CD14-positive monocyte (primary cell): Measurements from ENCODE around the gene TMEM38A. TPM values are rescaled to one million over a fixed set of nuclear protein-coding genes. Genes with fewer than 3 reads are reported as not detected.
"Not testable (repeated sequence)": the region's sequence is repeated elsewhere in the genome, so short reads cannot be mapped to it uniquely, and the experiment has no call there.

Source experiments
- DNase-seq, 3 donors: peaks; one replicate each; pipeline ENCODE4 v3.0.0-alpha.2; 2011 to 2022
- H2AFZ ChIP-seq: 2 replicates; pipeline ENCODE4 v1.6.0; 2012; ENCODE audit warnings: mild to moderate bottlenecking, low read depth, low read length, inconsistent platforms; ENCODE audit not compliant: insufficient read depth, poor library complexity, severe bottlenecking
- H3K27ac ChIP-seq, 2 donors: 1 replicate in 1 of 2; 2 replicates in 1 of 2; pipeline ENCODE4 v1.5.1; 2012 to 2013; ENCODE audit warnings: low read length in 2 of 2, control low read depth in 1 of 2, inconsistent platforms in 1 of 2, low read depth in 1 of 2, mild to moderate bottlenecking in 1 of 2
- H3K27me3 ChIP-seq, 2 donors: one replicate each; pipeline versions ENCODE4 v1.6.0 to v1.6.1; 2011 to 2013; ENCODE audit warnings: low read length in 2 of 2; ENCODE audit not compliant: control insufficient read depth in 2 of 2, insufficient read depth in 2 of 2
- H3K36me3 ChIP-seq, 2 donors: replicated peaks in 1 of 2; 1 replicate in 1 of 2; 2 replicates in 1 of 2; pipeline versions ENCODE4 v1.5.1 to v1.6.1; 2012 to 2013; ENCODE audit warnings: low read length in 2 of 2, control low read depth in 1 of 2, inconsistent platforms in 1 of 2, mild to moderate bottlenecking in 1 of 2; ENCODE audit not compliant: insufficient read depth in 2 of 2, control insufficient read depth in 1 of 2
- H3K4me1 ChIP-seq, 2 donors: 1 replicate in 1 of 2; 2 replicates in 1 of 2; pipeline versions ENCODE4 v1.5.1 to v1.6.1; 2012 to 2013; ENCODE audit warnings: low read length in 2 of 2, control low read depth in 1 of 2, inconsistent platforms in 1 of 2, mild to moderate bottlenecking in 1 of 2, moderate library complexity in 1 of 2; ENCODE audit not compliant: insufficient read depth in 2 of 2, control insufficient read depth in 1 of 2
- H3K4me2 ChIP-seq: replicated peaks from 2 replicates; pipeline ENCODE3; 2012; ENCODE audit warnings: low read length, moderate library complexity, mild to moderate bottlenecking; ENCODE audit not compliant: poor library complexity, severe bottlenecking; ENCODE audit errors: extremely low read depth
- H3K4me3 ChIP-seq, 3 experiments: fragments of 200-600 bp in 1 of 3; sonication (generic) in 1 of 3; replicated peaks in 1 of 3; 1 replicate in 2 of 3; 2 replicates in 1 of 3; pipeline ENCODE4 v1.5.1; 2011 to 2013; ENCODE audit warnings: low read length in 3 of 3, mild to moderate bottlenecking in 3 of 3, control low read depth in 2 of 3, low read depth in 2 of 3, inconsistent platforms in 1 of 3, moderate library complexity in 1 of 3
- H3K79me2 ChIP-seq: 2 replicates; pipeline ENCODE4 v1.6.0; 2012; ENCODE audit warnings: mild to moderate bottlenecking, control low read depth, inconsistent platforms, low read length, moderate library complexity; ENCODE audit not compliant: insufficient read depth
- H3K9ac ChIP-seq: 2 replicates; pipeline ENCODE4 v1.6.0; 2017; ENCODE audit warnings: low read length, mild to moderate bottlenecking; ENCODE audit not compliant: insufficient read depth, poor library complexity, severe bottlenecking
- H3K9me3 ChIP-seq, 2 donors: replicated peaks in 1 of 2; 1 replicate in 1 of 2; 2 replicates in 1 of 2; pipeline versions ENCODE4 v1.5.1 to v1.6.1; 2012 to 2013; ENCODE audit warnings: low read length in 2 of 2, control low read depth in 1 of 2; ENCODE audit not compliant: control insufficient read depth in 1 of 2, insufficient read depth in 1 of 2
- H4K20me1 ChIP-seq: 2 replicates; pipeline ENCODE4 v1.6.0; 2012; ENCODE audit warnings: mild to moderate bottlenecking, low read length, control low read depth, moderate library complexity; ENCODE audit not compliant: insufficient read depth
- H3K27ac Mint-ChIP-seq, 7 donors: one replicate each; pipeline ENCODE4 v1.8.0; 2020; ENCODE audit warnings: mild to moderate bottlenecking in 7 of 7, mixed read lengths in 7 of 7, moderate library complexity in 6 of 7, inconsistent platforms in 2 of 7
- H3K27me3 Mint-ChIP-seq, 3 donors: one replicate each; pipeline ENCODE4 v1.8.0; 2021 to 2022; ENCODE audit warnings: low read depth in 3 of 3, mild to moderate bottlenecking in 3 of 3, mixed read lengths in 3 of 3, moderate library complexity in 3 of 3, inconsistent platforms in 1 of 3
- H3K36me3 Mint-ChIP-seq, 2 donors: one replicate each; pipeline ENCODE4 v1.8.0; 2020; ENCODE audit warnings: mixed read lengths in 2 of 2, inconsistent platforms in 1 of 2, mild to moderate bottlenecking in 1 of 2
- H3K4me1 Mint-ChIP-seq: one replicate; pipeline ENCODE4 v1.8.0; 2020; ENCODE audit warnings: mild to moderate bottlenecking, mixed read lengths
- H3K4me3 Mint-ChIP-seq, 2 donors: one replicate each; pipeline ENCODE4 v1.8.0; 2020; ENCODE audit warnings: mild to moderate bottlenecking in 2 of 2, mixed read lengths in 2 of 2, moderate library complexity in 1 of 2
- H3K9me3 Mint-ChIP-seq, 7 donors: one replicate each; pipeline ENCODE4 v1.8.0; 2020 to 2022; ENCODE audit warnings: mixed read lengths in 7 of 7, mild to moderate bottlenecking in 6 of 7, moderate library complexity in 6 of 7, inconsistent platforms in 2 of 7
- CTCF ChIP-seq: fragments of 200-600 bp; IDR thresholded peaks from one replicate; pipeline ENCODE4 v1.8.0; 2022; ENCODE audit warnings: antibody characterized with exemption, mild to moderate bottlenecking
- WGBS: methylation state at CpG from one replicate; pipeline ENCODE4 v1.1.5; 2013; ENCODE audit warnings: missing lambda C conversion rate; ENCODE audit not compliant: insufficient coverage; 5-methylcytosine and 5-hydroxymethylcytosine counted together
- intact Hi-C, 2 donors: fragments of 100-400 bp; cut with micrococcal nuclease; formaldehyde crosslinking; loops; one replicate each; pipeline versions ENCODE4 v1.15.0 to v1.15.1; 2023
- polyA plus RNA-seq, 3 donors: library from polyadenylated mRNA; depleted of rRNA in 1 of 3; unstranded in 2 of 3; stranded (reverse) in 1 of 3; fragments of 300-500 nt in 2 of 3; fragments of >200 nt in 1 of 3; fragmentation: Illumina TruSeq in 2 of 3; gene quantifications; 1 replicate in 2 of 3; 2 replicates in 1 of 3; pipeline ENCODE4 v1.2.3, GENCODE V29; 2012 to 2021

Gene TMEM38A
- polyA plus RNA-seq, 3 donors = 8.5 to 21.6 (median 10.6) TPM

- H3K9me3 Mint-ChIP-seq, H3K27ac Mint-ChIP-seq, H3K4me2 ChIP-seq, H3K4me3 Mint-ChIP-seq, H3K36me3 Mint-ChIP-seq, H3K9ac ChIP-seq, H3K4me3 ChIP-seq, H3K4me1 ChIP-seq, H3K9me3 ChIP-seq, H3K36me3 ChIP-seq, H3K27ac ChIP-seq, DNase-seq, H3K27me3 ChIP-seq, H3K79me2 ChIP-seq, H4K20me1 ChIP-seq, H3K4me1 Mint-ChIP-seq, H2AFZ ChIP-seq: not testable (repeated sequence)
- peaks cover 9 to 24% (median 20%) of the 10 kb centered on the region in 3 donors for H3K27me3 Mint-ChIP-seq
- intact Hi-C loops = loop anchor here in 1 of 2 donors (10.0 kb wide), 1 partner anchor 343 kb away; no protein-coding TSS in a partner anchor
- 80% methylated on average over 5 of the region's 9 CpGs for WGBS
Observed at GRCh38 chr19:16712295-16712694, 51.4 kb downstream of the TMEM38A start.

GRCh38 chr19:16714702-16715287, 53.9 kb downstream of the TMEM38A start:
- no peaks in the 10 kb centered on the region for H3K36me3 ChIP-seq
- H4K20me1 ChIP-seq = no peaks in the 10 kb centered on the region
- peak overlapping the region in 2 of 7 donors; percentile 37 to 81 for H3K27ac Mint-ChIP-seq
- H3K27me3 ChIP-seq = no peaks in the 10 kb centered on the region
- peaks cover 0 to 2% of the 10 kb centered on the region in 2 donors for H3K4me1 ChIP-seq
- no peak overlapping the region for H3K9ac ChIP-seq
- peak overlapping the region in 1 of 2 donors; percentile 47 for H3K4me3 Mint-ChIP-seq
- H3K4me1 Mint-ChIP-seq = peaks cover 6% of the 10 kb centered on the region
- no peak overlapping the region for H3K4me2 ChIP-seq
- peak; percentile 95 for TF ChIP-seq CTCF
- H3K27me3 Mint-ChIP-seq = peaks cover 11 to 17% (median 11%) of the 10 kb centered on the region in 3 donors
- WGBS = 31% methylated on average over 4 of the region's 14 CpGs
- H3K9me3 Mint-ChIP-seq = peaks cover 0 to 3% (median 0%) of the 10 kb centered on the region in 7 donors
- H3K79me2 ChIP-seq = no peaks in the 10 kb centered on the region
- no peaks in the 10 kb centered on the region for H3K9me3 ChIP-seq
- intact Hi-C loops = loop anchor here in 1 of 2 donors (10.0 kb wide), 1 partner anchor 340 kb away; no protein-coding TSS in a partner anchor
- peak; percentile 34 to 48 (median 38) for DNase-seq
- no peaks in the 10 kb centered on the region for H3K36me3 Mint-ChIP-seq
- H3K27ac ChIP-seq = no peak overlapping the region
- H2AFZ ChIP-seq = no peak overlapping the region
- H3K4me3 ChIP-seq = no peak overlapping the region
